ENCODE results near the gene ERBB4.
A peak's percentile ranks its signal among the peaks of the same experiment; 100 is the strongest.

Gene ERBB4

DNA sequence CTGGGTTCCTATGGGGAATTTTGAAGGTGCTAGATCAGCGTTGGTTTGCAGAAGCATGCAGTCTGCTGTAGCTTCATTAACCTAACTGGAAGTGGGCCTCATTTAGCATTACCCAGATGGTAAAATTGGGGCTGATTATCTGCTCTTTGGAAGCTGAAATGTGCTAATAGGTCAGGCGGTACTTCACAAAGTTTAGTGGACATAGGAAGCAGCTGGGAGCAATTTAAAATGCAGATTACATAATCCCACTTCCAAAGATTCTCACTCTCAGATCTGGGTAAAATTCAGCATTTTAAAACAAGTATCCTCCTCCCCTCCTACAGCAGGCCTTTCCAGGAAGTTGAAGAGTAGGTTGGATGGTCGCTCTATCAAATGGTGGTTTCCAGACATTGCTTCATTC is 1075.2 kb downstream of the ERBB4 start:
- no peak for FAIRE-seq
- DNase-seq (ENCODE audit: insufficient read length, low spot score) = no peak
- no peak for TF ChIP-seq POLR2A (IDR thresholded peaks at IDR 0.05; ENCODE audit: low read depth, low read length)

DNA sequence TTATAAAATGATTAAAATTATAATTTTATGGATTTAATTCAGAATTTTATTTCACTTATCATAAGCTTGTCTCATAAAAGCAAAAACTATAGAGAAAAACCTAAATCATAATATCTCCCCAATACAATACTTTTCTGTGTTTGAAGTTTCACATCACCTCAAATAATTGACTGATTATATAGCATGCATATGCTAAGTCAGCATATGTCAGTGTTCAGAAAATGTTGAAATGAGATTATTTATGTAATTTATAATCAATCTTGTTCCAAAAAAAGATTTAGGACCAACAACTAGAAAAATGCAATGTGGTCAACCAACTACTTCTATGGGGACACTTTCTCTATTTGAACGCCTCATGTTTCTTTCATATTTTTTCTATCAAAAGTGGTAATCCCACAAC is 1079.6 kb downstream of the ERBB4 start:
- no peak for TF ChIP-seq POLR2A (IDR thresholded peaks at IDR 0.05; ENCODE audit: low read depth, low read length)
- FAIRE-seq (no peak), DNase-seq (ENCODE audit: insufficient read length, low spot score) (no peak)

DNA sequence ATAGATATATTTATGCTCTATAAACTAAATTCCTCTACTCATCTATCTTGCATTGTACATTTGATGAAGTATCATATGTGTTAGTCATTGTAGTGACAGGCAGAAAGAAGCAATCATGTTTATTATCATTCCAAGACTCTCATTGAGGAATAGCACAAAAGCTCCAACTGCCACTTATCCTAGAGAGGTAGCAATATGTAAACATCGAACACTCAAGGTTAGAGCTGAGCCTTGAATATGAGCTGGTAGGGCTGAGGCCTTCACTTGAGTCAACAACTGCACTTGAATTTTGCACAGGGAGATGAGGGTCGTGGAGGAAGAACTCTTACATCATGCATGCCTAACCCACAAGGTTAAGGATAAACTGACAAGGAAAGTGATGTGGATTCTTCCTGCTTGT is 1081.3 kb downstream of the ERBB4 start:
- DNase-seq (ENCODE audit: insufficient read length, low spot score) = no peak
- TF ChIP-seq POLR2A (IDR thresholded peaks at IDR 0.05; ENCODE audit: low read depth, low read length) = no peak
- no peak for FAIRE-seq

DNA sequence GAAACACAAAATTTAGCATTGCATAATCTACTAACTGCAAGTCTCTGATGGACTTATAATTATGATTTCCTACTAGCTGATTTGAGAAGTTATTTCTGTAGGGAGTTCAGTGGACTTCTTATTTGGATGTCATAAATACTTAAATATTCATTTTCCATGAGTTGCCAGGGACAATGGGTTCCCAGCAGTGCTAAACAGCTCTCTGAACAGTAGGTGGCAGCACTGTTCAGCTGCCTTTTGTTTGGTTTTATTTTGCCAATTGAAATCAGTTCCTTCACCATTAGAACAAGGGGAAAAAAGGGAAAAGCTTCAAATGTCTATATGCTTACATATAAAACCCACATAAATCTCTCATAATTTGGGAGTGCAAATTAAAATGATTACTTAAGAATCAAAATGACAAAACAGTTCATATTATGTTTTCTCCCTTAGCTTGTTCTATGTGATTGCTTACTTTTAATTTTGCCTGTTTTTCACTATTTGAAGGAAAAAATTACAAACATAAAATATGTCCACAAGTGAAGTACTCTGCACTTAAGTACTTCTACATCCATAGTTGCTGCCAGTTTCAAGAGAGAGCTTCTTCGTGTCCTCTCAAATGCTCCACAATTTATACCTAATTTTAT is 1083.3 kb downstream of the ERBB4 start:
- FAIRE-seq = peak; percentile 90
- no peak for TF ChIP-seq POLR2A (IDR thresholded peaks at IDR 0.05; ENCODE audit: low read depth, low read length)
- DNase-seq (ENCODE audit: insufficient read length, low spot score) = peak; percentile 5

DNA sequence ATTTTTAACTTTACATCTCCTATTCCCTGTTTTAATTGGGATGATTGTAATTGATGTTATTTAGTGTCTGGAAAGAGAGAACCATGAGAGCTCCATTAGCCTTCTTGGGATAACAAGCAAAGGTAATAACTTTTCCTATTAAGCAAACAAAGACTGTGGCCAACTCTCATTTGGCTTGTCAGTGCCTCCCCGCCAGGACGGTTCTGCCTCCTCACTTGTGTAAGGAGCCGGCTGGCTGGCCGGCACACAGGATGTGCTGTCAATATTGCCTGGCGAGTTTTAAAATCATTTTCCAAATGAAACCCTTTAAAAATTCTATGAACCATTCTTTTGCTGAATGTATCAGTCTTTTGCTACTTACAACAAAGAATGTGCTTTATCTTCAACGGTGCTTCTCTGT is 1083.9 kb downstream of the ERBB4 start:
- FAIRE-seq = no peak
- no peak for DNase-seq (ENCODE audit: insufficient read length, low spot score)
- no peak for TF ChIP-seq POLR2A (IDR thresholded peaks at IDR 0.05; ENCODE audit: low read depth, low read length)

DNA sequence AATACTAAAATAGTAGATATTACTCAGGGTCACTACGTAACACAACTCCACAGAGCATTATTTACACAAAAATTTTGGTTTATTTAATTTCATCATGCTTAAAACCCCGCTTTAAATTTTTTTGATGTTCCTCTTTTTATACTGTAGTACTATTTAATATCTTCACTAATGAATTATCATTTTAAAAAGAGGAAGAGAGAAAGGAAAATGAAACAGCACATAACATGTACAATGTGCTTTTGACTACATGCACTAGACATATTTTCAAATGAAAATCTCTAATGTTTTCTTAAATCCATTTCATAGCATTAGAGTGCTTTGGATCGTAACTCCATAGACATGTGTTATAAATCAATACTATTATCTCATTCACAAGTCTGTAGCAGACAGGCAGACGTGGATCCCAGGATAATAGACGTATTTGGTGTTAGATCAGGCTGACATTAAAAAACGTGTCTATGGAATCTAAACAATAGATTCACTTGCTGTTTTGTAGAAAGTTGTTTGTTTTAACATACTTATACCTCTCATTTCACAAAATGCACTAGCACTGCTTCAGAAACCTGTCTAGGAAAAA is 1085.2 kb downstream of the ERBB4 start:
- TF ChIP-seq POLR2A (IDR thresholded peaks at IDR 0.05; ENCODE audit: low read depth, low read length) = no peak
- no peak for FAIRE-seq
- no peak for DNase-seq (ENCODE audit: insufficient read length, low spot score)

DNA sequence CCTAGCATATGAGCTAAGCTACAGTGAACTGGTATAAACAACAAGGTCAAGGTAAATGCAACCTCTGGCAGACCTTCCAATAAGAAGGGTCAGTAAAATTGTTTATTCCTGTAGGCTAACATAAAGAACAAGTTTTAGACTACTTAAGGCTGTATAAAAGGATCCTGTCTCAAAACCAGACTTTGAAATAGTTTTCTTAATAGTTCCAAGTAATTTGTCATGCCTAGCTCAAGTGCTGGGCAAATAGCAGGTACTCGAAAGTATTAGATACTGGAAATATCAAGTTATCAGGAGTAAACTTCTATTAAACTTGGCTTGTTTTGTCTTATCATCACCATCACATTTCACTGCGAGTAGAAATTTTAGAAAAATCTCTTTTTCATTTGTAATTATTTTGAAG is 1087.0 kb downstream of the ERBB4 start:
- TF ChIP-seq POLR2A (IDR thresholded peaks at IDR 0.05; ENCODE audit: low read depth, low read length) = no peak
- no peak for DNase-seq (ENCODE audit: insufficient read length, low spot score)
- no peak for FAIRE-seq

DNA sequence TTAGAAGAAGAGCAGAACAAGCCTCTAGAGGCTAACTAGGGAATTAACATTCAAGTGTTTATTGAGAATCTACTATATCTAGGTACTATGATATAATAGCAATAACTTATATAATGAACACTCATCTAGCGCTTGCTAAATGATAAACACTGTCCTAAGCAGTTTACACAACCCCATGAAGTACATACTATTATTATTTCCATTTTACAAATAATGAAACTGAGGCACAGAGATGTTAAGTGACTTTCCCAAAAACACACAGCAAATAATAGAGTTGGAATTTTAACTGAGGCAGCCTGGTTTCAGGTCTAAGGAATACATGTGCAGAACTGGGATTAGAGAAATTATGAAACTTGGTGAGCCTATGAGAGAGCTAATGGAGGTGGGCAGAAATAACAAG is 1088.8 kb downstream of the ERBB4 start:
- FAIRE-seq (no peak), DNase-seq (ENCODE audit: insufficient read length, low spot score) (no peak)
- TF ChIP-seq POLR2A (IDR thresholded peaks at IDR 0.05; ENCODE audit: low read depth, low read length) = no peak

DNA sequence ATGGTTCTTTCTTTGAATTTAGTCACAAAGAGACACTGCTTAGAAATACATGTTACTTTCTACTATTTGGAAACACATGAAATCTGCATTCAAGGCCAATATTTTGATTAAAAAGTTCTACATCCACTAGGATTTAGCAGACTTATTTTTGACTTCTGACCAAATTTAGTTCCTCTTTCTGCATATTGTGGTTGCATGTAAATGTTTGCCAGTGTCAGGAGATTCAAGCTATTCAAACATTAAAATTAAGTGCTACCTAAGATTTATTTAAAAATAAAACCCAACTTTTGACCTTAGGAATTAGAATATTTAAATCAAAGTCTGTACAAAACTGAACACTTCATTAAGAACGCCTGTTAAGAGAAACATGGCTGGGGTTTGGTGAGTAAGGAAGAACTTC is 1091.1 kb downstream of the ERBB4 start:
- DNase-seq (ENCODE audit: insufficient read length, low spot score) (no peak), FAIRE-seq (no peak)
- no peak for TF ChIP-seq POLR2A (IDR thresholded peaks at IDR 0.05; ENCODE audit: low read depth, low read length)

DNA sequence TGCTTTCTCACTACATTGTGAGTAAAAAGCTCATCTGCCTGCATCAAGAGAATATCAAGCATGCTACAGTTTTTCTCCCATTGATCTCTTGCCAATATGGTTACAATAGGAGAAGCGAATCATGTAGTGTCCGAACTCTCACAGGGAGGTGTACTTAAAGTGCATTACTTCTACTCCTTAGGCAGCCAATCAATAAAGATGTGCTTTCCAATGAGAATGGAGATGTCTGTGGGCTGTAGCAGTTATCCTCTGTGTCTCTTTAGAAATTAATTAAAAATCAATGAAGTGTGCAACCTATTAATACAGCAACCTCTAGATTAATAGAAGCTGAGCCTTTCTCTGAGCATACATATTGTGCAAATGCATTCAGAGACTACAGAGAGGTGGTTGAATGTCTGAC is 1098.5 kb downstream of the ERBB4 start:
- TF ChIP-seq POLR2A (IDR thresholded peaks at IDR 0.05; ENCODE audit: low read depth, low read length) = no peak
- DNase-seq (ENCODE audit: insufficient read length, low spot score) (no peak), FAIRE-seq (no peak)

DNA sequence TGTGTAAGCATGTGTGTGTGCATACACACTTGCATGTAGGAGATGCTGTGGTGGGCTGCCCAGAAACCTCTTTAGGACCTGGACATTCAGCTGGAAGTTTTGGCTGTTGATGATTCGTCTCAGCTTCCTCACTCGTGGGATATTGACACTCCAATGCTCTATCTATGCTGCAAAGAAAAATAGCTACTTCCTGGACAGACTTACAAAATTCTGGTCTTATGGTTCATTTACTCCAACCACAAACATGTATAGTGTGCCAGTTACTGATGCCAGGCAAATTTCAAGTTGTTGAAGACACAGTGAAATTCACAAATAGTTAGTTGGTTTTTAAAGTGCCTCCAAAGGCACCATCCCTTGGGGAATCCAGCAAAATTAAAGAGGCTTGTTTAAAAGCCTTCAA is 1099.6 kb downstream of the ERBB4 start:
- TF ChIP-seq POLR2A (IDR thresholded peaks at IDR 0.05; ENCODE audit: low read depth, low read length) = no peak
- FAIRE-seq (no peak), DNase-seq (ENCODE audit: insufficient read length, low spot score) (no peak)

DNA sequence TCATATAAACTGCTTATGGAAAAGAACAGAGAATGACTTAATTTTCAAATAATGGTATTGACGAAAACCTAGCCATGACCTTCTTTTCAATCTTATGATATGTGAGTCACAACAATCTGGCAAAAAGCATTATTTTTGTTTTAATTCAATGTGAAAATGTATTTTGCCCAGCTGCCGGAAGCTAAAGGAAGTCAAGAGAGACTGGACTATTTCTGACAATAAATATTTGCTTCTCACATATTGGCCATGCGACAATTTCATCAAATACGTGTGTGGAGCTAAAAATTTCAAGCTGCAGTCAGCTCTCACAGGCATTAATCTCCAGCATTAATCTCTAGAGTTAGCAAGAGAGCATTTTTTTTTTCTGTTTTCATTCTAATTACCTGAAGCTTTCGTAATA is 1101.2 kb downstream of the ERBB4 start:
- DNase-seq (ENCODE audit: insufficient read length, low spot score) = no peak
- no peak for FAIRE-seq
- TF ChIP-seq POLR2A (IDR thresholded peaks at IDR 0.05; ENCODE audit: low read depth, low read length) = no peak

DNA sequence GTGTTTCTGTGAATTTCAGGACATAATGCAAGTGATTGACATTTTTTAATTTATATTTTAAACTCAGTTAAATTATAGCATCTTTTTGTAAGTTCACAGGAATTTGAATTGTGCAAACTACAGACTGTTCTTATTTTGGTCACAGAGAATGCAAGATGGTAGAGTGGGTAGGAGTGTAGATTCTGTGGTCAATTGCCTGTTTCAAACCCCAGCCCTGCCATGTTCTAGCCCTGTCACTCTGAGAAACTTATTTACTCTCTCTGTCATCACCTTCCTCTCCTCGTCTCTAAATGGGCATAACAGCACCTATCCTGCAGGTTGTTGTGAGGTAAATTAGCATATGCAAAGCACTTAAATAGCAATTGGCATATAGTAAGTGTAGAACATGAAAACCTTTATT is 1102.4 kb downstream of the ERBB4 start:
- no peak for DNase-seq (ENCODE audit: insufficient read length, low spot score)
- FAIRE-seq = no peak
- TF ChIP-seq POLR2A (IDR thresholded peaks at IDR 0.05; ENCODE audit: low read depth, low read length) = no peak

DNA sequence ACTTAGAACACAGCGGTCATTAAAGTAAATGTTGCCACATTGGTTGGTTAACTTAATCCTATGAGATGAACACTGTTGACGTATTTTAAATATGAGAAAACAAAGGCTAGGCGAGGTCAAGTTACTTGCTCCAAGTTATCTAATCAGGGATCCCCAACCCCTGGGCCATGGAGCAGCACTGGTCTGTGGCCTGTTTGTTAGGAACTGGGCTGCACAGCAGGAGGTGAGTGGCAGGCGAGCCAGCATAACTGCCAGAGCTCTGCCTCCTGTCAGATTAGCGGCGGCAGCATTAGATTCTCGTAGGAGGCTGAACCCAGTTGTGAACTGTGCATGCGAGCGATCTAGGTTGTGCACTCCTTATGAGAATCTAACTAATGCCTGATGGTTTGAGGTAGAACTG is 1103.3 kb downstream of the ERBB4 start:
- TF ChIP-seq POLR2A (IDR thresholded peaks at IDR 0.05; ENCODE audit: low read depth, low read length) = no peak
- FAIRE-seq (no peak), DNase-seq (ENCODE audit: insufficient read length, low spot score) (no peak)

DNA sequence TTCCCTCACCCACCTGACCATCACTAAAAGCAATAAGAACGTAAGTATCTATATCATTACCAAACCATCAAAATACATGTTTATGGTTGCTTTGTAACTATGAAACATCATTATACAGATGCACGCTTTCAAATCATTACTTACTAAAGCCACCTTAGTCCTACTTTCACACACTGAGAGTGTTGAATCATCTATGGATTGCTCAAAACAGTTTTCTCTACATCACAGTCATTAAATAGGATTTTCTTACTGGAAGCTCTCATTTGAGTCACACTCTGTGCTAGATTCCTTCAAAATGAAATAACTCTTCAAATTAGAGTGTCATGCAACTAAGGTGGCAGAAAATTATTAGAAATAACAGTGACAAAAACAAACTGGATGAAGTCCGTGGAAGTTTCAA is 1103.8 kb downstream of the ERBB4 start:
- DNase-seq (ENCODE audit: insufficient read length, low spot score) (no peak), FAIRE-seq (no peak)
- TF ChIP-seq POLR2A (IDR thresholded peaks at IDR 0.05; ENCODE audit: low read depth, low read length) = no peak

All from H54 (cell line).